ENCODE measurements around the gene FXYD3. TPM values are rescaled to one million over a fixed set of nuclear protein-coding genes. Genes with fewer than 3 reads are reported as not detected.
"Not testable (repeated sequence)": the region's sequence is repeated elsewhere in the genome, so short reads cannot be mapped to it uniquely, and the experiment has no call there.

Gene FXYD3
- total RNA-seq, 1 donor from 2014 or later, result 0.68 TPM

DNA sequence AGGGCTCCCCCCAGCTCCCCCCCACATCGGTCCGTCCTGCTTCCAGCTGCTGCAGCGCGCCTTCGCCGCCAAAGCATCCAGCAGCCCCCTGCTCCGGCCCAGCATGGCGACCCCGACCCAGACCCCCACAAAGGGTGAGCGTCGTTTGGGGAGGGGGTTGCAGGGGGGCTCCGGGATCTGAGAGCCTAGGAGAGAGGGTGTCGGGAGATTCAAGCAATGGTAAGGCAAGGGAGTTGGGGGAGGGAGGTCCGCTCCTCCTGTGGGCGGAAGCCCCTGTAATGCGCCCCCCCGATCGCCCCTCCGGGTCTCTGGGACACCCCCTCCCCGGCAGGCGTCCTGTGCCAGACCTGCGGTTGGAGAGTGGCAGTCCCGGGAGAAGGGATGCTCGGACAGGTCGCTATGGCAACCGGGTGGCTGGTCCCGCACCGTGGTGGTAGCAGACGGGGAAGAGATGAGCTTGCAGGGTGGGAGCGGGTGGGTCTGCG, 27.6 kb downstream of the FXYD3 start, which contains the start of gene FXYD7:
Gene FXYD7 (plus strand): TSS at position 25 of the 485 bp plus-strand sequence. CDS start 79 bp downstream, at position 104.
- no peak for DNase-seq

DNA sequence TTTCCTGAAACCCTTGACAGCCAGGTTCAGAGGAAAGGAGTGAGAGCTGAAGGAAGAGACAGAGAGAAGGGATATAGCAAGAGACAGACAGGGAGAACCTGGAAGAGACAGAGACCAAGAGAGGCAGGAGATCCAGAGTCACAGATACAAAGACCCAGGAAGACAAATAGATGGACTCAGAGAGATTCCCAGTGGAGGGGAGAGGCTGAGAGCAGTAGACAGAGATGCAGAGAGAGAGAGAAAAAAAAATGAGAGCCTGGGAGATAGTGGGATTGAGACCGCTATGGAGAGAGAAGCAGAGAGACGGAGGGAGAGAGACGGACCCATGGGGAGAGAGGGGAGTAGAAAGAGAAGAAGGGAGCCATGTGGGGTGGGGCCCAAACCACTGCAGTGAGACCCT, 28.2 kb downstream of the FXYD3 start:
- DNase-seq, result no peak

DNA sequence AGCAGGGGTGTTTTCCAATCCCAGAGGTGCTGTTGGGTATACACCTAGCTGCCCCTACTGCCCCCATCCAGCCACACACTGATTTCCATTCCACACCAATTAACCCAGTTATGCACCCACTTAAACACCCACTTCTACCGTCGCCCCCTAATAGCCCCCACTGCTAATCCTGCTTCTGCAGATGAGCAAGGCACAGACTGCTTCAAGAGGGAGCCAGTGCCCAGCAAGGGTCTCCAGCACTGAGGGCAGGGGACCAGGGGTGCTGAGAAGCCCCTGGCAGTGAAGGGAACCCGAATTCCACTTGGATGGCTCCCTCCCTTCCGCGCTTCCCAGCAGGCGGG, 28.6 kb downstream of the FXYD3 start:
- no peak for DNase-seq

DNA sequence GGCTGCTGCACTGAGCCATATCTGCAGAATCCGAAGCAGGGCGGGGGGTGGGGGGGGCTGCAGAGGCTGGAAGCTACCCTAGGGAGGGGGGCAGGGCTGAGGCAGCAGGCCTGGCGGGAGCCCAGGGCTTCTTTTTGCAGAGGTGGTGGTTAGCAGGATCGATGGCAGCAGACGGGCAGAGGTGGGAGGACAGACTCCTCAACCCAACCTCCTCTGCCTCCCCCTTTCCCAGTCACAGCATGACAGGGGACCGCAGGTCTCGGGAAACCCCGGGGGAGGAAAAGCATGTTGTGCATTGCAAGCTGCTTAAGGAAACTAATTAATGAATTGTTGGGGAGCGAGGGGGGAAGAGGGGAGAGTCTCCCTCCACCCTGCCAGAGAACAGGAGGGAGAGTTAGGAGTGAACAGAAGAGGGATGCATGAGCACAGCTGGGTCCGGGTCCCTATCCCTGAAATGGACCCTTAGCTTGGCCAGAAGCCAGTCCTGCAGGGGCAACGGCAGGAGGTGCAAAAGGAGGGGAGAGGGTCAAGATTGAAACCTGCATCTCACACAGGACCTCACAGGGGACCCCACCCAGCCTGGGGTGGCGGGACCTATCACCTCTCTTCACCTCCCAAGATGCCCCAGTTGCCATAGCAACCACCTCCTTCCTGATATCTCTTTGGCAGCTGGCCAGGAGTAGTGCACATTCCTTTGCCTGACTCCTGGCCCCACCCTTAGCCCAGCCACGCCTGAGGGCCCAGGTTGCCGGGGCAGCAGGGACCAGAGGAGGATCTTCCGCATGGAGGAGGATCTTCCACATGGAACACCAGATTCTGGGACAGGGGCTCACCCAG, 29.2 kb downstream of the FXYD3 start:
- peak; percentile 14 for DNase-seq

DNA sequence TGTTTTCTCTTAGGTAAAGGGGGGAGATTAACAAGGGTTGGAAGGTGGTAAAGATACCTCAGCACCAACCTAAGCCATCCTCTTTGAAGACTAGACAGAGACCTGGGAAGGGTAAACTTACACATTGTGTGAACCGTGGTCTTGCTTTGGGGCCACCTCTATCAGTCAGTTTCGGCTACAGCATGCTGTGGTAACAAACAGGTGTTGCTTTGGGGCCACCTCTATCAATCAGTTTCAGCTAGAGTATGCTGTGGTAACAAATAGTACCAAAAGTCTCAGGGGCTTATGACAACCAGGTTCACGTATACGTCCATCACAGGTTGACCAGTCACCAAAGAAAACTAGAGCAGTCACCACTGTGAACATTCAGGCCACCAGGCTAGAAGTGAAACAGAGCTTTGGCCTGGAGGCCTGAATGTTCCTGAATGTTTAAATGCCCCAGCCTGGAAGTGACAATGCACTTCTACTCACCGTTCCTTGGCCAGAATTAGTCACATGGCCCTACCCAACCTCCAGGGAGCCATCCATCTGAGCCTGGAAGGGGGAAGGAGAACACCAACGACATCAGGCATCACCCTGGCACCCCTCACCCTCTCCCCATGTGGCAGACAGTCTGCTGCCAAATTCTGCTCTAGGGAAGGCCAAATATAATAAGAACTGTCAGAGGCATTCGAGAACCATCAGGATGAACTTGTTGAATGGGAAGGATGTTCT, 31.3 kb downstream of the FXYD3 start:
- no peak for DNase-seq

DNA sequence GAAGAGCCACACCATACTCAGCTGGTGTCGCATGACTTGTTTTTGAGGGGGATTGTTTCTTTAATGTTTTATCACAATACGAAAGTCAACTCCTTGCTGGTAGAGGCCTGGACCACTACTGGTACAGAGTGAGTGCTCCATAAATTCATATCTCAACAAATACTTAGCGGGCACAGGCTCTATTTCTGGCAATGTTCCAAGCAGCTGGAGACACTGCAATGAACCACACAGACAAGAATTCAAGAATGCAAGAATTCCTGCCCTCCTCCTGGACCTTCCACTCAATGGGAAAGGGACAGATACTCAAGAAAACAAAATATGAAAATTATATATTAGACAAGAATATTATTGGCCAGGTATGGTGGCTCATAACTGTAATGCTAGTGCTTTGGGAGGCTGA, 33.8 kb downstream of the FXYD3 start:
- no peak for DNase-seq

DNA sequence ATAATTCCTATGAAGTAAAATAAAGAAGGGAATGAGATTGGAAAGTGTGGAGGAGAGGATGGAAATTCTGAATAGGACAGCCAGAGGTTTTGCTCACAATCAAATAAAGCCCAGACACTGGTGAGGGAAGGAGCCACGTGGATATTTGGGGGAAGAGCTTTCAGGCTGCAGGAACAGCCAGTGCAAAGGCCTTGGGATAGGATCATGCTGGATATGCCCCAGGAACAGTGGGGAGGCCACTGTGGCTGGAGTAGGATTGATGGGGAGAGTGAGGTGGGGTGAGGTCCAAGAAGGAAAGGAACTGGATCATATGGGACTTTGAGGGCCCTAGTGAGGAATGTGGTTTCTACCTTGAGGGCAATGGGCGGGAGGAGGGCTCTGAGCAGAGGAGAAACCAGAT, 34.8 kb downstream of the FXYD3 start:
- no peak for DNase-seq

DNA sequence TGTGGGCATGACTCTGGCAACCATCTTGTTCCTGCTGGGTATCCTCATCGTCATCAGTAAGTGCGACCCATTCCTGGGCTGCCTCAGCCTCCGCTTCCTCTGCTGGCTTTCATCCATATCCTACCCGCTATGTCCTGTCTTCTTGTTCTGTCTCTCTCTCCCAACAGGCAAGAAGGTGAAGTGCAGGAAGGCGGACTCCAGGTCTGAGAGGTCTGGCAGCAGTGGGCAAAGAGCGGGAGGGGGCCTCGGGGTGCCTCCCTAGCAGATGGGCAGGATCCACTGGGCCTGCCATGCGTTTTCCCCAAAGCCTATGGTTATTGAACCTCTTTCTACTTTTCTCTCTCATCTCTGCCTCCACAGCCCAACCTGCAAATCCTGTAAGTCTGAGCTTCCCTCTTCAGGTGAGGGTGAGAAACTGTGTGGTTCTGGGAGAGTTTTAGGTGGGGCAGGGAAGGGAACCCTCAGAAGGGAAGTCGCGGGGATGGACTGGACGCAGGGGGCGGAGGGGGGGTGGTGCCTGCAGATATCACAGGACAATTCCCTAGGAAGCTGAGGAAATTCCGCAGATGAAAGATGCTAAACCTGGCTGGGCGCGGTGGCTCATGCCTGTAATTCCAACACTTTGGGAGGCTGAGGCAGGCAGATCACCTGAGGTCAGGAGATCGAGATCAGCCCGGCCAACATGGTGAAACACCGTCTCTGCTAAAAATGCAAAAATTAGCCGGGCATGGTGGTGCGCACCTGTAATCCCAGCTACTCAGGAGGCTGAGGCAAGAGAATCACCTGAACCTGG, 35.8 kb downstream of the FXYD3 start:
- DNase-seq, result no peak

DNA sequence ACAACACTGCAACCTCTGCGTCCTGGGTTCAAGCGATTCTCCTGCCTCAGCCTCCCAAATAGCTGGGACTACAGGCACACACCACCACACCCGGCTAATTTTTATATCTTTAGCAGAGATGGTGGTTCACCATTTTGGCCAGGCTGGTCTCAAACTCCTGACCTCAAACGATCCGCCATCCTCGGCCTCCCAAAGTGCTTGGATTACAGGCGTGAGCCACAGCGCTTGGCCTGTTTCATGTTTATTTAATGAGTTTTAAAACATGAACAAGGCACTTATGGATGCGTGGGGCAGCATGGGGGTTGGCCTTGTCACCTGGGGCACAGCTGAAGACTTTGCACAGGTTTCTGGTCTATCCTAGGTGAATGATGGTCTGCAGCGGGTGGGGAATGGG, 37.5 kb downstream of the FXYD3 start:
- DNase-seq, result not testable (repeated sequence)

DNA sequence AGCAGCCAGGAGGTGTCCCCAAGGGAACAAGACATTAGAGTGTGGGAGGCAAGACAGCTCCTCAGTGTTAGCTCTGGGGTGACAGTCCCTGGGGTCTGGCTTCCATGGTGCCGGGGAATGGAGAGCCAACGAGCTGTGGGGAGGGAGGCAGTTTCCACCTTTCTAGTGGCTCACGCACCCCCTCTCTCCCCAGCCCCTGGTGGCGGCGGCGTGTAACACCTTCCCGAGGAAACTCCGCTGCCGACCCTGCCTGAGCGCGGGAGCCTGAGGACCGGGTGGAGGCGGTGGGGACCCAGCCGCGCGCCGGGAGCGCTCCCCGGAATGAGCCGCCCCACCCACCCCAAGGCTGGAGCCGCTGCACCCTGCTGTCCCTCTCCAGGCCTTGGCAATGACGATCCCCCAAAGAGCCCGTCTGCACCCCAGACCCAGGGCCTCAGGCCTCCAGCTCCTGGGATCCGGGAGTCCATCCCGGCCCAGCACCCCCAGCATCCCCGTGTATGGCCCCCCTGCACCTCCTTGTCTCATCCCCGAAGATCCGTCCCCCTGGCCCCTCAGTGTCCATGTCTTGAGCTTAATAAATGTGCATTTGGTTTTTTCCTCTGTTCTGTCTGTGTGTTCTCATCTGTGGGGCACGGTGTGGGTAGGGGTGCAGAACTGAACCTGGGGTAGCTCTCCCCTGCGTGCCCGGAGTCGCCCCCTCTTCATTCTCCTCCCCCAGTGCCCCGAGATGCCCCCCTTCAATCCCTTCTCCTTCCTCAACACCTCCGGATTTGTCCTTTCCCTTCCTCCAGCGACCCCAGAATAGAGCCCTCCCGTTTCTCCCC, 38.3 kb downstream of the FXYD3 start:
- DNase-seq, result peak; percentile 65

DNA sequence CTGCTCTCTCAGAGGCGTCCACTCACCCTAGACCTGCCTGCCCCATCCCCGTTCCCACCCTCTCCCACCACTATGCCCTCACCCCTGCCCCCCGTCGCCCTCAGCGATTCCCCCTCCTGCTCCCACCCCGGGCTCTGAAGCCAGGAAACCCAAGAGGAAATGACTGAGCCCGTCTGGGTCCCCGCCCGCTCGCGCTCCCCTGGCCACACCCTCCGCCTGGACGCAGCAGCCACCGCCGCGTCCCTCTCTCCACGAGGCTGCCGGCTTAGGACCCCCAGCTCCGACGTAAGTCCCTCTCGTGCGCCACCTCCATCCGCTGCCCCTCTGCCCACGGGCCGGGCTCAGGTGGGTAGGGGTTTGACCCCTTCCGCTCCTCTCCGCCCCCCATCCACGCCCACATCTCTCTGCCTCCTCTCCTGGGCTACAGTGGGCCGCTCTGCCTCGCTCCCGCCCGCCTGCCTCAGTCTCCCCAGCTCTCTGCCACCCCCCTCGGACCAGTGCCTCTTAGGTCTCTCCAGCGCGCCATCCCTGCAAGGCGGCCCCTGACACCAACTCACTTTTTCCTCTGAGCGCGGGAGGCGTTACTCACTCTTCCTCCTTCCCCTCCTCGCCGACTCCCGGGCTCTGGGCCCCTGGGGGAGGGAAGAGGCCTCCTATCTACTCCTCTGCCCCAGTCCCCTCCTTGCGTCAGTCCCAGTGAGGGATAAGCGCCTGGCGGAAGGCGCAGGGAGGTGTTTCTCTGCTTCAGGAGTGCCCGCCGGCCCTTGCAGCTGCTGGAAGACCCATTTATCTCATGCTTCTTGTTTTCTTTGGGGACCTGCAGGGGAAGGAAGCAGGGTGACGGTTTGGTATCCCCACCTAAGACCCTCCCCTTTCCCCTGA, 39.1 kb downstream of the FXYD3 start, which contains the start of gene FXYD5:
Gene FXYD5 (plus strand): TSS at position 211 of the 882 bp plus-strand sequence. CDS start 816 bp downstream, outside the sequence.
- DNase-seq, result peak; percentile 73

DNA sequence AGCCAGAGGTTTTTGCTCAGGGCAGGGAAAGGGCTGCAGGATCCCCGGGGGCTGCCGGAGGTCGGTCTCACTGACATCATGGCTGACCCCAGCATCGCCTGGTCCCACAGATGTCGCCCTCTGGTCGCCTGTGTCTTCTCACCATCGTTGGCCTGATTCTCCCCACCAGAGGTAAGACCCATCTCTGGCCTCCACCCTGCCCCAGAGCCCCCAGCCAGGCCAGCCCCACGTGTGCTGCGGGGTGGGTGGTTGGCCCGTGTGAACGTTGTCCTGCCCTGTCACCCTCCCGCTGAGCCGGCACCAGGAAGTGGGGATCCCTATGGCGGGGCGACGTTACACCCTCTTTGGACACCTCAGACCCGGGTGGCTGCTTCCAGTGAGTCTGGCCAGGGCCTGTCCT, 39.8 kb downstream of the FXYD3 start:
- no peak for DNase-seq

DNA sequence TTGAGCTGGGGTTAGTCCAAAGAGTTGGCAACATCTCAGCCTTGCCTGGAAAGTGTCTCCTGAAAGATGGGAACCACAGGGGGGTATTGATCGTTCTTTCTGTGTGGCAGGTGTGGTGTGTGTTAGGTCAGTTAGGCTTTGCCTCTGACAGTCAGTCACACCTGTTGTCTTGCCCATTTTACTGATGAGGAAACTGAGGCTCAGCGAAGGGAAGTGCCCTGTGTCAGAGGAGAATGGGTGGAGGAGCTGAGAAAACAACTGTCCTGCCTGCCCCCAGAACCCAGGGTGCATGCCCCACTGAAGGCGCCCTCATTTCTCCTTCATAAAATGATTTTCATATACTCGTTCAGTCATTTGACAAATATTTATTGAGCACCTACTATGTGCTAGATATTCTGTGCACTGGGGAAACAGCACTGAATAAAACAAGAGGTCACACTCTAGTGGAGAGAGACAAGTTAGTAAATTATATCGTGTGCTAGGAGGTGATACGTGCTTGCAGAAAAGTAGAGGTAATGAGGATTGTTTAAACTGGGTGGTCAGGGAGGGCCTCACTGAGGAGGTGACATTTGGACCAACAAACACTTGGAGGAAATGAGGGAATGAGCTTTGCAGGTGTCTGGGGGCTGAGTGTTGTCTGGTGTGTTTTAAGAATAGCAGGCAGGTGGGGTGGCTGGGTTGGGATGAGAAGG, 40.5 kb downstream of the FXYD3 start:
- no peak for DNase-seq

DNA sequence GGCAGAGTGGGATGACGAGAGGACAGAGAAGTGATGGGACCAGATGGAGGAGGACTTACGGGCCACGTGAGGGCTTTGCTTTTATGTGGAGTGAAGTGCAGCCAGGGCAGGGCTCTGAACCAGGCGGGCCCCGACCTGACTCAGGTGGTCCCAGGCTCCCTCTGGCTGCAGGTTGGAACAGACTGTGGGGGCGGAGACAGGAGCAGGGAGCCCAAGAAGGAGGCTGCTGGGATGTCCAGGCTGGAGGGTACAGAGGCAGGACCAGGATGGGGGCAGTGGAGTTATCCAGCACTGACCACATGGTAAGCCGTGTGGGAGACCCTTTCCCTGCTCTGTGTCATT, 41.0 kb downstream of the FXYD3 start:
- DNase-seq, result no peak

DNA sequence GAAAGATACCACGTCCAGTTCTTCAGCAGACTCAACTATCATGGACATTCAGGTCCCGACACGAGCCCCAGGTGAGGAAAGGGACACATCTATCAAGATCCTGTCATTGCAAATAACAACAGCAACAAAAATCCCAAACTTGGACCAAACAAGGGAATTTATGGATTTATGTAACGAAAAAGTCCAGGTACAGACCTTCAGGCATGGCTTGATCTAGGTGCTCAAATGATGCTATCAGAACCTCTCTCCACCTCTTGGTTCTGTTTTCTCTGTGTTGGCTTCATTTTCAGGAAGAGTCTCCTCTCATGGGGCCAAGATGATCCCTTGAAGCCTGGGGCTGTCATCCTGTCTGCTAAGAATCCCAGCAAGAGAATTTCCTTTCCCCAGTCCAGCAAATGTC, 41.8 kb downstream of the FXYD3 start:
- no peak for DNase-seq

DNA sequence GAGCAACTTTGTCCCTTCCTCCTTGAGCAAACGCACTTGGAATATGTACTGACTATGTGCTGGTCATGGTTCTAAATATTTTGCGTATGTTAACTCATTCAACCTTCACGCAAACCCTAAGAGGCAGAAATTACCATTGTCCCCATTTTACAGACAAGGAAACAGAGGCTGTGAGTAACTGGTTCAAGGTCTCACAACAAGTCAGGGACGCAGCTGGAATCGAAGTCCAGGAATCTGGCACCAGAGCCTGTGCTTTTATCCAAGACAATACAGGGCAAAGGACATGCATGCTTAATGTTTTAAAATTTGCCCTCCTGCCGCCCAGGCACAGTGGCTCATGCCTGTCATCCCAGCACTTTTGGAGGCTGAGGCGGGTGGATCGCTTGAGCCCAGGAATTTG, 44.0 kb downstream of the FXYD3 start:
- no peak for DNase-seq

DNA sequence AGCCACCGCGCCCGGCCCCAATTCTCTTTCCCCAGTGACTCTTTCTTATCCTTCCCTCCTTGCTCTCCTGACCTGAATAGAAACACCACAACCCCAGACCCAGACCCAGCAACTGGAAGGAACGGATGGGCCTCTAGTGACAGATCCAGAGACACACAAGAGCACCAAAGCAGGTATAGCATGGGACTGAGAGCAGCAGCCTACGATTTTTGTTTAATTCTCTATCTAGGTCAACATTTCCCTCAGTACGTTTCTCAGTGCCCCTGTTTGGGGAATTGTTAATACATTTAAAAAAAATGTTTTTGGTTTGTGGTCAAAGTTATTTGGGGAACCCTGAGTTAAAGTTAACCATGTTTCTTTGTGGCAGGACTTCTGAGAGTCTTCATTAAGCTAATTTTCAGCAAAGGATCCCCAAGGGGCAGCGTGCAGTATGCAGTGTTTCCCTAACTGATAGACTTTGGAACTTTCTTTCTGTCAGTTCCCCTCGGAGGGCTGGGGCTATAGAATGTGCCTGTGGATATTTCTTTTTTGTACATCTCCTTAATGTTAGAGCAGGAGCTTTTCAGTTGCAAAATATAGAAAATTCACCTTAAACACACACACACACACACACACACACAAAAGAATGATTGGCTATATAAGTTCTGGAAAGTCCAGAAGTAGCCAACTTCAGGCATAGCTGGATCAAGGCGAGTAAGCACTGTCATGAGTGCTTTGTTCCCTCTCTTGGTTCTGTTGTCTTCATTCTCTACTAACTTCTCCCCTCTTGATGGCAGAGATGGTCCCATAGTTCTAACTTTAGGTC, 45.2 kb downstream of the FXYD3 start:
- DNase-seq, result no peak

DNA sequence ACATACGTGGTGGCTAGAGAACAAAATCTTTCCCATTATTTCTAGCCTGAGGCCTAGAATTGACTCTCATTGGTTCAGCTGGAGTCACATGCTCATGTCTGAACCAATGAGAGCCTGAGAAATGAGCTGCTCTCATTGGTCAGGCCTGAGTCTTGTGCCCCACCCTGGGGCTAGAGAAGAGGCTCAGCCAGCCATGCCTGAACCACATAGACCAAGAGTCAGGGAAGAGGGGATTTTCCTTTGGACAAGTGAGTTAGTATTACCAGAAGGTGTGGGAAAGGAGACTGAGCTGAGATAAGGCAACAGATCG, 45.8 kb downstream of the FXYD3 start:
- DNase-seq, result no peak

DNA sequence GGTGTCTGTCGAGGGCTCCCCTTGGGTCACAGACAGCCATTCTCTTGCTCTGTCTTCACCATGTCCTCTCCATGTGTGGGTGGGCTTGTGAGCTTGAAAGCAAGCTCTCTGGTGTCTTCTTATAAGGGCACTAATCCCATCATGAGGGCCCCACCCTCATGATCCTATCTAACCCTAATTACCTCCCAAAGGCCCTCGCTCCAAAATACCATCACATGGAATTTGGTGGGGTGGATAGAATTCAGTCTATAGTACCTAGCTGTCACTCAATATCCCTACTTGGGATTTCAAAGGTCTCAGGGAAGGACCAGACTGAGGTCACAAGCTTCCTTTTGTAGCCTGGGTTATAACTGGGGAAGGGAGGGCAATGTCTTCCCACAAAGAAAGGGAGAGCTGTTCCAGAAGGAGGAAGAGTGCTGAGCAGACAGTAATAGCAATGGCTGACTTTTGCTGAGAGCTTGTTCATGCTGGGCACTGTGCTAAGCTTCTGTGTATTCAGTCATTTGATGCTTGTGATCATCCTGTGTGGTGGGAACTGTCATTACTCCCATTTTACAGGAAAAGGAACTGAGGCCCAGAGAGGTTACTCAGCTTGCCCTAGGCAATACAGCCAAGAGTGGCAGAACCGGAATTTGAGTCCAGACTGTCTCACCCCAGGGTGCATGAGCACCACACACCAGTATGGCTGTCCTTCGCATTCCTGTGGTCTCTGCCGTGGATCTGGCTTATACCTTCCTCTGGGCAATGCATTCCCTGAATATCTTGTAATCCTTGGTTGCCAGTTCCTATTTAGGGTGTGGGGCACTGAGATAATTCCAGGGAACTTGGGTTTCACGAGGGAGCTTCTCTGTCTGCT, 47.1 kb downstream of the FXYD3 start:
- DNase-seq, result no peak

Data from dermis blood vessel endothelial cell (primary cell).